ENCODE measurements around the gene FAM13A.

DNA sequence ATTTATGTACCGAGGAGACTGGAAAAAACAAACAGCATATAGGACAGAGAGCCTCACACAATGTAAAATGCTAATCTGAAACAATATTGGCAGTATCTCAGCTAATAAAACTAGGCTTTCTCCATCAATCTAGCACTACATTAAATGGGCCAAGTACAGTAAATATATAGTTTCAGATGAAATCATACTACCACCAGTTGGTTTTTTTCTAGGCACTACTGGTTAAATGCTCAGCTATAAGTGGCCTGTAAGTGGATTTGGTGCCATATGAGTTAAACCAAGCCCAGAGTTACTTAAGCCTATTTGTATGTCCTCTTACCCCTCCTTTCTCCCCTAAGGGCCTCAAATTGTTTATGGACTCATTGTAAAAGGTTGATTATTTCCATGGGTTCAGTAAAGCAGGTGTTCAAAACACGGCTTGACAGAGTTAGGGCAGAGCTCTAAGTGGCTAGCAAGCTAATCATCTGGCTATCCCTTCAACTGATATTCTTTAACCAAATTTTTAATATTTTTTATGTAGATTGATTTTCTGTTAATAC is 57.5 kb downstream of the FAM13A start:
- TF ChIP-seq, protein P1, sequence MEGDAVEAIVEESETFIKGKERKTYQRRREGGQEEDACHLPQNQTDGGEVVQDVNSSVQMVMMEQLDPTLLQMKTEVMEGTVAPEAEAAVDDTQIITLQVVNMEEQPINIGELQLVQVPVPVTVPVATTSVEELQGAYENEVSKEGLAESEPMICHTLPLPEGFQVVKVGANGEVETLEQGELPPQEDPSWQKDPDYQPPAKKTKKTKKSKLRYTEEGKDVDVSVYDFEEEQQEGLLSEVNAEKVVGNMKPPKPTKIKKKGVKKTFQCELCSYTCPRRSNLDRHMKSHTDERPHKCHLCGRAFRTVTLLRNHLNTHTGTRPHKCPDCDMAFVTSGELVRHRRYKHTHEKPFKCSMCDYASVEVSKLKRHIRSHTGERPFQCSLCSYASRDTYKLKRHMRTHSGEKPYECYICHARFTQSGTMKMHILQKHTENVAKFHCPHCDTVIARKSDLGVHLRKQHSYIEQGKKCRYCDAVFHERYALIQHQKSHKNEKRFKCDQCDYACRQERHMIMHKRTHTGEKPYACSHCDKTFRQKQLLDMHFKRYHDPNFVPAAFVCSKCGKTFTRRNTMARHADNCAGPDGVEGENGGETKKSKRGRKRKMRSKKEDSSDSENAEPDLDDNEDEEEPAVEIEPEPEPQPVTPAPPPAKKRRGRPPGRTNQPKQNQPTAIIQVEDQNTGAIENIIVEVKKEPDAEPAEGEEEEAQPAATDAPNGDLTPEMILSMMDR (IDR thresholded peaks at IDR 0.05) = no peak
- TF ChIP-seq EZH2 (IDR thresholded peaks at IDR 0.05; ENCODE audit: borderline replicate concordance, insufficient read depth, low read depth, low read length, poor library complexity, severe bottlenecking) = no peak
